Mesothelial cell of epicardium (in vitro differentiated cells): ENCODE results near the gene ADAM12. TPM values are rescaled to one million over a fixed set of nuclear protein-coding genes. Genes with fewer than 3 reads are reported as not detected.

ENCODE experiments used
- DNase-seq, 2 experiments: peaks; one replicate each; pipeline ENCODE4 v3.0.0; 2021; ENCODE audit warnings: low spot score in 2 of 2; ENCODE audit not compliant: unreplicated experiment in 2 of 2
- H3K27ac Mint-ChIP-seq: 2 replicates; pipeline ENCODE4 v1.8.0; 2021; ENCODE audit warnings: mixed read lengths
- H3K27me3 Mint-ChIP-seq: 2 replicates; pipeline ENCODE4 v1.8.0; 2021; ENCODE audit warnings: low read depth, mixed read lengths
- H3K36me3 Mint-ChIP-seq: 2 replicates; pipeline ENCODE4 v1.8.0; 2021; ENCODE audit warnings: mixed read lengths
- H3K4me1 Mint-ChIP-seq: 2 replicates; pipeline ENCODE4 v1.8.0; 2021; ENCODE audit warnings: mixed read lengths
- H3K4me3 Mint-ChIP-seq: 2 replicates; pipeline ENCODE4 v1.8.0; 2021; ENCODE audit warnings: mild to moderate bottlenecking, moderate library complexity, mixed read lengths
- H3K9me3 Mint-ChIP-seq: 2 replicates; pipeline ENCODE4 v1.8.0; 2021; ENCODE audit warnings: mixed read lengths
- total RNA-seq: library from RNA; stranded (reverse); gene quantifications from 3 replicates; pipeline ENCODE4 v1.2.1, GENCODE V29; 2021
- TF ChIP-seq, protein P1 (sequence below): fragments of 200-600 bp; sonication (generic); IDR thresholded peaks from one replicate; pipeline ENCODE4 v1.5.0; 2021; ENCODE audit warnings: antibody characterized with exemption; ENCODE audit not compliant: unreplicated experiment

ADAM12 gene
- total RNA-seq, 1 donor from 2014 or later, result 13.3 TPM

DNA sequence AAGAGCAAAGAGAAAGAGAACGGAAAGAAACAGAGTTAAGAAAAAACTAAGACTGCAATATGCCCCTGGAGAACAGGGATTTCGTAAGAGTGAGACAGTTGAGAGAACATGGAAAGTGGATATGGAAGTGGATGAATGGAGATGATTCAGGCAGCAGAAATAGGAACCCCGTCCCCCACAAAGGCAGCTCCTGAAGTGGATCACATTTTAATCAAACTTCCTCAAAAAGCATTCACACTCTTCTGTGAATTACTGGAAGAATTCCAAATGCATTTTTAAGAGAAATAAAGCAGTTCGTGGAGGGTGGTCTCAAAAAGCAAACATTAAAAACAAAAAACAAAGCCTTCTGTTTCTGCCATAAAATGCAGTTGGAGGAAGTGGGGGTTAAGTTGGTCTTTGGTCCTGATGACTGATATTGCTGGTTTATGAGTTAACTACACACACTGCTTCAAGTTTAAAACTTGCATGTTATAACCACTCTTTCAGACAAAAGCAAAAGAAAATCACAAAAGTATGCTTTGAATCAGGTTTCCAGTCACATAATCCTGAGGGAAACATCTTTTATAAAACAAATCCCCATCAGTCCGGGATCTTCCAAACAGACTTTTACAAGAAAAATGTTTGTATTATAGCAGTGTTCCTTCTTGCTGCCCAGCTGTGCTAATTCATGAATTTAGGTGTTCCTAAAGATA is 277.6 kb downstream of the ADAM12 start:
- H3K27me3 Mint-ChIP-seq, result peaks cover 17% of the 10 kb centered on the region
- H3K36me3 Mint-ChIP-seq, result peaks cover 2% of the 10 kb centered on the region
- H3K9me3 Mint-ChIP-seq, result peaks cover 9% of the 10 kb centered on the region
- TF ChIP-seq, protein P1, sequence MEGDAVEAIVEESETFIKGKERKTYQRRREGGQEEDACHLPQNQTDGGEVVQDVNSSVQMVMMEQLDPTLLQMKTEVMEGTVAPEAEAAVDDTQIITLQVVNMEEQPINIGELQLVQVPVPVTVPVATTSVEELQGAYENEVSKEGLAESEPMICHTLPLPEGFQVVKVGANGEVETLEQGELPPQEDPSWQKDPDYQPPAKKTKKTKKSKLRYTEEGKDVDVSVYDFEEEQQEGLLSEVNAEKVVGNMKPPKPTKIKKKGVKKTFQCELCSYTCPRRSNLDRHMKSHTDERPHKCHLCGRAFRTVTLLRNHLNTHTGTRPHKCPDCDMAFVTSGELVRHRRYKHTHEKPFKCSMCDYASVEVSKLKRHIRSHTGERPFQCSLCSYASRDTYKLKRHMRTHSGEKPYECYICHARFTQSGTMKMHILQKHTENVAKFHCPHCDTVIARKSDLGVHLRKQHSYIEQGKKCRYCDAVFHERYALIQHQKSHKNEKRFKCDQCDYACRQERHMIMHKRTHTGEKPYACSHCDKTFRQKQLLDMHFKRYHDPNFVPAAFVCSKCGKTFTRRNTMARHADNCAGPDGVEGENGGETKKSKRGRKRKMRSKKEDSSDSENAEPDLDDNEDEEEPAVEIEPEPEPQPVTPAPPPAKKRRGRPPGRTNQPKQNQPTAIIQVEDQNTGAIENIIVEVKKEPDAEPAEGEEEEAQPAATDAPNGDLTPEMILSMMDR, result no peak
- no peak overlapping the region for H3K4me3 Mint-ChIP-seq
- H3K4me1 Mint-ChIP-seq, result peaks cover 26% of the 10 kb centered on the region
- DNase-seq, result no peak
- H3K27ac Mint-ChIP-seq, result peak overlapping the region; percentile 33

GRCh38 chr10:126109893-126110292 is 278.4 kb downstream of the ADAM12 start:
- H3K27me3 Mint-ChIP-seq, result peaks cover 10% of the 10 kb centered on the region
- DNase-seq, result no peak
- no peak overlapping the region for H3K27ac Mint-ChIP-seq
- peaks cover 23% of the 10 kb centered on the region for H3K4me1 Mint-ChIP-seq
- H3K36me3 Mint-ChIP-seq, result peaks cover 2% of the 10 kb centered on the region
- TF ChIP-seq, protein P1, result no peak
- peaks cover 9% of the 10 kb centered on the region for H3K9me3 Mint-ChIP-seq
- H3K4me3 Mint-ChIP-seq, result no peak overlapping the region

DNA sequence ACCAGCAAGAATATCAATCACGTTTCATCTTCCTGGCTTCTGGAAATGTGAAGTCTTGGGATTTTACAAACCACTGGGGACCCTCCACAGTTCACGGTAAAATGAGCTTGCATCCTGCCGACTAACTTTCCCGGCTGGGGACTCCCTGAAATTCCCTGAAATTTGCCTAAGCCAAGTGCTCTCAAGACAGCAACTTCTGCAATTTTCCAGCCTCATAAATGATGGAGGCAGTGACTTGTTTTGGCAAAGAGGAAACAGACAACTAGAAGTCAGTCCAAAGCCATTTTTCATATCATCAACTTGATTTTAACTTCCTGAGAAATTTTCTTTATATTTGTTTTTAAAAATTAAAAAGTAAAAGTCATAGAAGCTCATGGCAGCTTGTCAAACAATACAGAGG is 279.6 kb downstream of the ADAM12 start:
- peaks cover 9% of the 10 kb centered on the region for H3K9me3 Mint-ChIP-seq
- peaks cover 23% of the 10 kb centered on the region for H3K4me1 Mint-ChIP-seq
- H3K27ac Mint-ChIP-seq, result no peak overlapping the region
- peaks cover 2% of the 10 kb centered on the region for H3K36me3 Mint-ChIP-seq
- H3K4me3 Mint-ChIP-seq, result no peak overlapping the region
- TF ChIP-seq, protein P1, result no peak
- H3K27me3 Mint-ChIP-seq, result peaks cover 8% of the 10 kb centered on the region
- no peak for DNase-seq

DNA sequence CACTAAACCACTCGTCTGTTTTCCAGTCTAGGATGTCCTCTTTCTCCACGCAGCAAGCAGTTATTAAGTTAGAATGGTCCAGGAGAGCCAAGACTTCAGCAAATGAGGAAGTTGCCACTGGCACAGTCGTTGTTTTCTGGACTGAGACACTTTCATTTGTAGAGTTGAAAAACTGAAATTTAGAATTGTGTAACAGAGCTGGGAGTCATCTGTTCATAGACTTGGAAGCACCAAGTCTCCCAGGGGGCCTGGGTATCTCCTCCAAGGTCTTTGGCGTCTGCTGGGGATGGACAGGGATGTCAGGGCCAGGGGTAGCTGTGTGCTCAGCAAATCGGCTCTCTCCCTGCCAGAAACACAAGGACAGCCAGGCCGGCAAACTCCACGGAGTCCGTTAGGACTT is 283.5 kb downstream of the ADAM12 start:
- Mint-ChIP-seq H3K27me3 (peaks cover 13% of the 10 kb centered on the region), H3K27ac (no peak overlapping the region), H3K4me3 (no peak overlapping the region), H3K9me3 (no peaks in the 10 kb centered on the region), H3K36me3 (no peaks in the 10 kb centered on the region), H3K4me1 (peaks cover 2% of the 10 kb centered on the region)
- TF ChIP-seq, protein P1, result no peak
- no peak for DNase-seq

DNA sequence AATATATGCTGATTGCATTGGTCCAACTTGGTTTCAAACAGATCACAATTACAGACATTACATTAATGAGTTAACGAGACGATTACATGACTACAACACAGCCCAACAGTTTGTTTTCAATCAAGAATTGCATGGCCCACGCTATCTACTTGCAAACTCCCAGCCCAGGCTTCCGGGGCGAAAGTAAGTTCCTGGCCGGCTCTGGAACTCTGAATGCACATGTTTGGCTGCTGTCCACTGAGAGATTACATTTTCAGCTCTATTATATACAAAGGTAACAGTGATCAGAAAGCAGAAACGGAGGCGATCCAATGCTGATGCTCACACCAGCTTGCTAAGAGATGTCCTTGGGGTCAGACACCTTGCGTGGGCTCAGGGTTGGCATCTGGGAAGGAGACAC is 285.6 kb downstream of the ADAM12 start:
- no peaks in the 10 kb centered on the region for H3K4me1 Mint-ChIP-seq
- H3K27ac Mint-ChIP-seq, result no peak overlapping the region
- TF ChIP-seq, protein P1, result no peak
- H3K9me3 Mint-ChIP-seq, result no peaks in the 10 kb centered on the region
- DNase-seq, result no peak
- no peaks in the 10 kb centered on the region for H3K36me3 Mint-ChIP-seq
- no peak overlapping the region for H3K4me3 Mint-ChIP-seq
- H3K27me3 Mint-ChIP-seq, result peaks cover 13% of the 10 kb centered on the region
